NCI-H2081 (cell line): Measurements from ENCODE around the gene OR13C5.

Experiments
- DNase-seq, 2 experiments: peaks; one replicate each; lab custom pipeline; 2025; lab: John Stamatoyannopoulos, UW

OR13C5 gene

GRCh38 chr9:104553261-104553660 lies 46.0 kb downstream of the OR13C5 start:
- DNase-seq = no peak
